HG03280 (cell line): ENCODE results near the gene KIR2DL3.
"Not testable (repeated sequence)": the region's sequence is repeated elsewhere in the genome, so short reads cannot be mapped to it uniquely, and the experiment has no call there.

ENCODE experiments used
- ATAC-seq: cut with Tn5 transposase; IDR thresholded peaks from one replicate; pipeline ENCODE4 v1.9.1; 2021; ENCODE audit warnings: mild to moderate bottlenecking, moderate library complexity; ENCODE audit not compliant: unreplicated experiment

The KIR2DL3 gene

DNA sequence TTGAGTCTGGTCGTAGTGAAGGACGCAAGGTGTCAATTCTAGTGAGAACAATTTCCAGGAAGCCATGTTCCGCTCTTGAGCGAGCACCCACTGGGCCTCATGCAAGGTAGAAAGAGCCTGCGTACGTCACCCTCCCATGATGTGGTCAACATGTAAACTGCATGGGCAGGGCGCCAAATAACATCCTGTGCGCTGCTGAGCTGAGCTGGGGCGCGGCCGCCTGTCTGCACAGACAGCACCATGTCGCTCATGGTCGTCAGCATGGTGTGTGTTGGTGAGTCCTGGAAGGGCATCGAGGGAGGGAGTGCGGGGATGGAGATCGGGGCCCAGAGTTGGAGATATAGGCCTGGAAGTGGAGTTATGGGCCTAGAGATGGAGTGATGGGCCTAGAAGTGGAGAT, at the start of gene KIR2DL3:
TSS of gene KIR2DL3 (plus strand) at position 208 of the 400 bp plus-strand sequence. CDS start at position 241, 33 bp downstream.
- ATAC-seq: not testable (repeated sequence)

GRCh38 chr19:54691582-54692297, 46.6 kb upstream of the KIR2DL3 start:
- ATAC-seq: no peak

DNA sequence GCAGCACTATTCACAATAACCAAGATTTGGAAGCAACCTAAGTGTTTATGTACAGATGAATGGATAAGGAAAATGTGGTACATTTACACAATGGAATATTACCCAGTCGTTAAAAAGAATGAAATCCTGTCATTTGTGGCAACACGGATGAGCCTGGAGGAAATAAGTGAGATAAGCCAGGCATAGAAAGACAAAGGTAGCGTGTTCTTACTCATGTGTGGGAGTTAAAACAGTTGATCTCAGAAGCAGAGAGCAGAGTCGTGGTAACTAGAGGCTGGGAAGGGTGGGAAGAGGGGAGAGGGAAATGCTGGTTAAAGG, 46.1 kb upstream of the KIR2DL3 start:
- no peak for ATAC-seq

DNA sequence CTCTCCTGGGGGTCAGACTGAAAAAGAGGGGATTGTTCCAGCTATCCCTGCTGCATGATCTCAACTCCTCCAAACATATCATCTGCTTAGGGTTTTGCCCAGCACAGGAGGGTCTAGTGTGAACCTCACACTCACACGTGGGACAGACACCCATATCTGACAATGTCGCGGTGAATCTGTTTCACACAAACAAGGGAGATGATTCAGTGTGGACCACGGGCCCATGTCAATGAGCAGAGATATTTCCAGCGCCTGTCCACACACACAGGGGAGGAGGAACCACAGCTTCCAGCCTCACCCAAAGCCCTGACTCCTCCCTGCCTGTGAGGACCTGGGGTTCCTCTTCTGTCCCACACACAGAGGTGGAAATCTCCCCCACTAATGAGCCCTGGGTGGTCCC, 43.7 kb upstream of the KIR2DL3 start:
- no peak for ATAC-seq

DNA sequence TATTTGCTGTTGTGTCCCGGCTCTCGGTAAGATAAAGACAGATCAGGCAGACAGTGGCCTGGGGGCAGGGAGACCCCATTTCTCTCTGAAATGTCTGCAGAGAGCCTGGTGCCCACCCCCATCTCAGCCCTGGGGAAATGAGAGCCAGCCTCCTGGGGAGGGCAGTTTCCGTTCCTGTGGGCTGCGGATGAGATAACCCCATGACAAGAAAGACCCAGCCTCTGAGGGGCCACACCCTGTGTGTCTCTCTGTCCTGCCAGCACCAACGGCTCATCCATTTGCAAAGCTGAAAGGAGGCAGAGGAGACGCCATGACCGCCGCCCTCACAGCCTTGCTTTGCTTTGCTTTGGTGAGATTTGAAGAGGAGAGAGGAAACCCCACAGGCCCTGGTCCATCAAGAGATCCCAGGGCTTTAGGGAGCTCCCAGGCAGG, 42.2 kb upstream of the KIR2DL3 start:
- ATAC-seq: no peak

DNA sequence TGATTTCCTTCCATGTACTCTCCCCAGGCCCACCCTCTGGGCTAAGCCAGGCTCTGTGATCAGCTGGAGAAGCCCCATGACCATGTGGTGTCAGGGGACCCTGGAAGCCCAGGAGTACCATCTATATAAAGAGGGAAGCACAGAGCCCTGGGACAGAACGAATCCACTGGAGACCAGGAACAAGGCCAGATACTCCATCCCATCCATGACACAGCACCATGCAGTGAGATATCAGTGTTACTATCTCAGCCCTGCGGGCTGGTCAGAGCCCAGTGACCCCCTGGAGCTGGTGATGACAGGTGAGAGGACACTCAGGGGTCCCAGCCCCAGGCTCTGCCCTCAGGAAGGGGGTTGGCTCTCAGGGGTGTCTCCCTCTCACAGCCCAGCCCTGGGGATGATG, 41.5 kb upstream of the KIR2DL3 start:
- ATAC-seq: no peak

GRCh38 chr19:54697716-54698115, 40.6 kb upstream of the KIR2DL3 start:
- ATAC-seq: not testable (repeated sequence)

- ATAC-seq: no peak
These were observed 33.4 kb upstream of the KIR2DL3 start for GRCh38 chr19:54704928-54705327.

GRCh38 chr19:54707962-54708361, 30.4 kb upstream of the KIR2DL3 start:
- no peak for ATAC-seq

- ATAC-seq: no peak
These were observed 29.5 kb upstream of the KIR2DL3 start for GRCh38 chr19:54708781-54709180.

DNA sequence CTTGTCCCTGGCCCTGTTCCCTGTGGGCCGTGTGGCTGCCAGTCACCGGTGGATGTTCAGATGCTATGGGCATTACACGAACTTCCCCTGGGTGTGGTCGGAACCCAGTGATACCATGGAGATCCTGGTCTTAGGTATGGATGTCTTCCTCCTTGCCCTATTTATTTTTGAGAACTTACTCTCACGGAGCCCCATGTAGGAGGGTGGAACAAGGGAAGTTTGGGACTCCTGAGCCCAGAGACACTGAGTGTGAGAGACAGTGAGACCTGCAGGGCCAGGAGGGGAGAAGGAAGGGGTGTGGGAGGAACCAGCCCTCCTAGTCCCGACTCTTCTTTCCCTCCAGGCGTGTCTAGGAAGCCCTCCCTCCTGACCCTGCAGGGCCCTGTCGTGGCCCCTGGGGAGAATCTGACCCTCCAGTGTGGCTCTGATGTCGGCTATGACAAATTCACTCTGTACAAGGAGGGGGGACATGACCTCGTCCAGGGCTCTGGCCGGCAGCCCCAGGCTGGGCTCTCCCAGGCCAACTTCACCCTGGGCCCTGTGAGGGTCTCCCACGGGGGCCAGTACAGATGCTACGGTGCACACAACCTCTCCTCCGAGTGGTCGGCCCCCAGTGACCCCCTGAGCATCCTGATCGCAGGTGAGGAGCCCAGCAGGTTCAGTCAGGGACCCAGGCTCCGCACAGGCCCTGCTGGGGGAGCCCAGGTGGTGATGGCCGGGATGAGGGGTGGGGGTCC, 28.9 kb upstream of the KIR2DL3 start:
- no peak for ATAC-seq

- not testable (repeated sequence) for ATAC-seq
These were observed 28.4 kb upstream of the KIR2DL3 start for GRCh38 chr19:54709956-54710355.

- no peak for ATAC-seq
These were observed 14.2 kb upstream of the KIR2DL3 start, which contains the start of gene KIR3DL3 for GRCh38 chr19:54724142-54724541. Gene KIR3DL3, plus strand, starts transcription at chr19:54724442. Its CDS starts 55 bp downstream, at chr19:54724497.

DNA sequence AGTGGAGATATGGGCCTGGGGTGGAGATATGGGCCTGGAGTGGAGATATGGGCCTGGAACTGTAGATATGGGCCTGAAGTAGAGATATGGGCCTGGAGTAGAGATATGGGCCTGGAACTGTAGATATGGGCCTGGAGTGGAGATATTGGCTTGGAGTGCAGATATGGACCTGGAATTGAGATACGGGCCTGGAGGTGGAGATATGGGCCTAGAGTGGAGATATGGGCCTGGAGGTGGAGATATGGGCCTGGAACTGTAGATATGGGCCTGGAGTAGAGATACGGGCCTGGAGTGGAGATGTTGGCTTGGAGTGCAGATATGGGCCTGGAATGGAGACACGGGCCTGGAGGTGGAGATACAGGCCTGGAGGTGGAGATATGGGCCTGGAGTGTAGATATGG, 13.7 kb upstream of the KIR2DL3 start:
- ATAC-seq: no peak

- ATAC-seq: no peak
These were observed 13.0 kb upstream of the KIR2DL3 start for GRCh38 chr19:54725321-54725720.

DNA sequence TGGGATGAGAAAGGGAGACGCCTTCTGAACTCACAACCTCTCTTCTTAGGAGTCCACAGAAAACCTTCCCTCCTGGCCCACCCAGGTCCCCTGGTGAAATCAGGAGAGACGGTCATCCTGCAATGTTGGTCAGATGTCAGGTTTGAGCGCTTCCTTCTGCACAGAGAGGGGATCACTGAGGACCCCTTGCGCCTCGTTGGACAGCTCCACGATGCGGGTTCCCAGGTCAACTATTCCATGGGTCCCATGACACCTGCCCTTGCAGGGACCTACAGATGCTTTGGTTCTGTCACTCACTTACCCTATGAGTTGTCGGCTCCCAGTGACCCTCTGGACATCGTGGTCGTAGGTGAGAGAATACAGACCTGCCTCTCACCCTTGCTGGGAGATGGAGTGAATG, 10.8 kb upstream of the KIR2DL3 start:
- ATAC-seq: no peak

- ATAC-seq: no peak
These were observed 10.1 kb upstream of the KIR2DL3 start for GRCh38 chr19:54728167-54728566.

GRCh38 chr19:54729416-54730188, 8.7 kb upstream of the KIR2DL3 start:
- no peak for ATAC-seq

- ATAC-seq: no peak
These were observed 7.1 kb upstream of the KIR2DL3 start for GRCh38 chr19:54731191-54731590.

DNA sequence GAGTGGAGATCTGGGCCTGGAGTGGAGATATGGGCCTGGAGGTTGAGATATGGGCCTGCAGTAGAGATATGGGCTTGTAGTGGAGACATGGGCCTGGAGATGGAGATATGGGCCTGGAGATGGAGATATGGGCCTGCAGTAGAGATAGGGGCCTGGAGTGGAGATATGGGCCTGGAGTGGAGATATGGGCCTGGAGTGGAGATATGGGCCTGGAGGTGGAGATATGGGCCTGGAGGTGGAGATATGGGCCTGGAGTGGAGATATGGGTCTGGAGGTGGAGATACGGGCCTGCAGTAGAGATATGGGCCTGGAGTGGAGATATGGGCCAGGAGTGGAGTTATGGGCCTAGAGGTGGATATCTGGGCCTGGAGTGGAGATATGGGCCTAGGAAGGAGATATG, 402 bp downstream of the KIR2DL3 start:
- no peak for ATAC-seq
